Stimulated activated naive CD8-positive, alpha-beta T cell treated with anti-CD3 and anti-CD28 coated beads, Interleukin-15, Interleukin-2, amounts not matched to agents 100 ng/mL and 50 ng/mL, for 24 hours (primary cell): ENCODE results near the gene PKP4.

Experiments used
- H3K27ac Mint-ChIP-seq: one replicate; pipeline ENCODE4 v1.8.0; 2021; ENCODE audit warnings: mild to moderate bottlenecking, mixed read lengths
- H3K27me3 Mint-ChIP-seq: one replicate; pipeline ENCODE4 v1.8.0; 2021; ENCODE audit warnings: mixed read lengths
- H3K36me3 Mint-ChIP-seq: one replicate; pipeline ENCODE4 v1.8.0; 2021; ENCODE audit warnings: low read depth, mixed read lengths
- H3K4me1 Mint-ChIP-seq: one replicate; pipeline ENCODE4 v1.8.0; 2021; ENCODE audit warnings: low read depth, mixed read lengths
- H3K4me3 Mint-ChIP-seq: one replicate; pipeline ENCODE4 v1.8.0; 2021; ENCODE audit warnings: mild to moderate bottlenecking, mixed read lengths
- H3K9me3 Mint-ChIP-seq: one replicate; pipeline ENCODE4 v1.8.0; 2021; ENCODE audit warnings: mixed read lengths

The PKP4 gene

GRCh38 chr2:158482594-158482993 is 25.8 kb downstream of the PKP4 start:
- Mint-ChIP-seq H3K9me3 (no peaks in the 10 kb centered on the region), H3K27ac (no peak overlapping the region), H3K27me3 (no peaks in the 10 kb centered on the region), H3K36me3 (peaks cover 3% of the 10 kb centered on the region), H3K4me3 (no peak overlapping the region), H3K4me1 (peaks cover 17% of the 10 kb centered on the region)

- Mint-ChIP-seq H3K36me3 (no peaks in the 10 kb centered on the region), H3K9me3 (no peaks in the 10 kb centered on the region), H3K27me3 (no peaks in the 10 kb centered on the region), H3K4me3 (no peak overlapping the region), H3K27ac (no peak overlapping the region), H3K4me1 (peaks cover 15% of the 10 kb centered on the region)
Observed at GRCh38 chr2:158484892-158485556, 28.3 kb downstream of the PKP4 start.

- Mint-ChIP-seq H3K4me1 (peaks cover 15% of the 10 kb centered on the region), H3K4me3 (no peak overlapping the region), H3K27me3 (no peaks in the 10 kb centered on the region), H3K36me3 (no peaks in the 10 kb centered on the region), H3K27ac (no peak overlapping the region), H3K9me3 (no peaks in the 10 kb centered on the region)
Observed at GRCh38 chr2:158486150-158486969, 29.6 kb downstream of the PKP4 start.

- Mint-ChIP-seq H3K4me3 (no peak overlapping the region), H3K4me1 (peaks cover 15% of the 10 kb centered on the region), H3K27me3 (no peaks in the 10 kb centered on the region), H3K27ac (no peak overlapping the region), H3K36me3 (no peaks in the 10 kb centered on the region), H3K9me3 (no peaks in the 10 kb centered on the region)
Observed at GRCh38 chr2:158486970-158487325, 30.2 kb downstream of the PKP4 start.

GRCh38 chr2:158487419-158487818 is 30.7 kb downstream of the PKP4 start:
- Mint-ChIP-seq H3K9me3 (no peaks in the 10 kb centered on the region), H3K4me1 (peaks cover 15% of the 10 kb centered on the region), H3K27me3 (no peaks in the 10 kb centered on the region), H3K4me3 (no peak overlapping the region), H3K36me3 (no peaks in the 10 kb centered on the region), H3K27ac (no peak overlapping the region)

GRCh38 chr2:158488442-158489216 is 31.9 kb downstream of the PKP4 start:
- no peaks in the 10 kb centered on the region for H3K9me3 Mint-ChIP-seq
- no peak overlapping the region for H3K27ac Mint-ChIP-seq
- peaks cover 15% of the 10 kb centered on the region for H3K4me1 Mint-ChIP-seq
- H3K27me3 Mint-ChIP-seq = no peaks in the 10 kb centered on the region
- H3K4me3 Mint-ChIP-seq = no peak overlapping the region
- H3K36me3 Mint-ChIP-seq = no peaks in the 10 kb centered on the region

GRCh38 chr2:158489366-158490112 is 32.8 kb downstream of the PKP4 start:
- Mint-ChIP-seq H3K36me3 (no peaks in the 10 kb centered on the region), H3K27ac (no peak overlapping the region), H3K9me3 (no peaks in the 10 kb centered on the region), H3K4me1 (peaks cover 13% of the 10 kb centered on the region), H3K27me3 (no peaks in the 10 kb centered on the region), H3K4me3 (no peak overlapping the region)

GRCh38 chr2:158491072-158491471 is 34.3 kb downstream of the PKP4 start:
- Mint-ChIP-seq H3K36me3 (no peaks in the 10 kb centered on the region), H3K4me3 (no peak overlapping the region), H3K9me3 (no peaks in the 10 kb centered on the region), H3K4me1 (peaks cover 7% of the 10 kb centered on the region), H3K27ac (no peak overlapping the region), H3K27me3 (no peaks in the 10 kb centered on the region)

GRCh38 chr2:158493458-158493857 is 36.7 kb downstream of the PKP4 start:
- H3K9me3 Mint-ChIP-seq = no peaks in the 10 kb centered on the region
- no peaks in the 10 kb centered on the region for H3K27me3 Mint-ChIP-seq
- H3K4me3 Mint-ChIP-seq = no peak overlapping the region
- no peaks in the 10 kb centered on the region for H3K4me1 Mint-ChIP-seq
- H3K27ac Mint-ChIP-seq = no peak overlapping the region
- H3K36me3 Mint-ChIP-seq = no peaks in the 10 kb centered on the region

- H3K4me1 Mint-ChIP-seq = no peaks in the 10 kb centered on the region
- no peak overlapping the region for H3K27ac Mint-ChIP-seq
- no peaks in the 10 kb centered on the region for H3K9me3 Mint-ChIP-seq
- no peaks in the 10 kb centered on the region for H3K27me3 Mint-ChIP-seq
- H3K36me3 Mint-ChIP-seq = no peaks in the 10 kb centered on the region
- no peak overlapping the region for H3K4me3 Mint-ChIP-seq
Observed at GRCh38 chr2:158495175-158495574, 38.4 kb downstream of the PKP4 start.

GRCh38 chr2:158496986-158497385 is 40.2 kb downstream of the PKP4 start:
- no peak overlapping the region for H3K27ac Mint-ChIP-seq
- no peaks in the 10 kb centered on the region for H3K36me3 Mint-ChIP-seq
- no peak overlapping the region for H3K4me3 Mint-ChIP-seq
- H3K4me1 Mint-ChIP-seq = no peaks in the 10 kb centered on the region
- no peaks in the 10 kb centered on the region for H3K27me3 Mint-ChIP-seq
- no peaks in the 10 kb centered on the region for H3K9me3 Mint-ChIP-seq

GRCh38 chr2:158497486-158497885 is 40.7 kb downstream of the PKP4 start:
- Mint-ChIP-seq H3K4me3 (no peak overlapping the region), H3K36me3 (no peaks in the 10 kb centered on the region), H3K4me1 (no peaks in the 10 kb centered on the region), H3K27ac (no peak overlapping the region), H3K9me3 (no peaks in the 10 kb centered on the region), H3K27me3 (no peaks in the 10 kb centered on the region)

- no peak overlapping the region for H3K4me3 Mint-ChIP-seq
- H3K9me3 Mint-ChIP-seq = no peaks in the 10 kb centered on the region
- no peaks in the 10 kb centered on the region for H3K4me1 Mint-ChIP-seq
- H3K27ac Mint-ChIP-seq = no peak overlapping the region
- no peaks in the 10 kb centered on the region for H3K36me3 Mint-ChIP-seq
- no peaks in the 10 kb centered on the region for H3K27me3 Mint-ChIP-seq
Observed at GRCh38 chr2:158498043-158498748, 41.4 kb downstream of the PKP4 start.

GRCh38 chr2:158498749-158499136 is 42.0 kb downstream of the PKP4 start:
- Mint-ChIP-seq H3K4me3 (no peak overlapping the region), H3K27me3 (no peaks in the 10 kb centered on the region), H3K36me3 (no peaks in the 10 kb centered on the region), H3K27ac (no peak overlapping the region), H3K9me3 (no peaks in the 10 kb centered on the region), H3K4me1 (no peaks in the 10 kb centered on the region)
